Tibial artery (tissue), 4 donors: Measurements from ENCODE around the gene TRAP1.

ENCODE experiments used
- DNase-seq, 2 donors: peaks; one replicate each; pipeline ENCODE4 v3.0.0-alpha.2; 2019
- H3K27ac ChIP-seq, 2 donors: fragments of 200-600 bp; sonication (generic) in 1 of 2; 1 replicate in 1 of 2; 2 replicates in 1 of 2; pipeline ENCODE4 v1.5.1; 2018 to 2019; ENCODE audit warnings: mild to moderate bottlenecking in 1 of 2
- H3K27me3 ChIP-seq, 2 donors: fragments of 200-600 bp; sonication (generic) in 1 of 2; one replicate each; pipeline versions ENCODE4 v1.5.1 to v1.6.0; 2016 to 2019
- H3K36me3 ChIP-seq, 3 donors: fragments of 200-600 bp; sonication (generic) in 2 of 3; one replicate each; pipeline ENCODE4 v1.5.1; 2016 to 2019; ENCODE audit warnings: mild to moderate bottlenecking in 2 of 3
- H3K4me1 ChIP-seq, 4 donors: fragments of 200-600 bp; sonication (generic) in 2 of 4; 1 replicate in 3 of 4; 2 replicates in 1 of 4; pipeline ENCODE4 v1.5.1; 2016 to 2019
- H3K4me3 ChIP-seq, 2 donors: fragments of 200-600 bp; sonication (generic) in 1 of 2; 1 replicate in 1 of 2; 2 replicates in 1 of 2; pipeline ENCODE4 v1.5.1; 2018 to 2019; ENCODE audit warnings: mild to moderate bottlenecking in 2 of 2
- H3K9me3 ChIP-seq, 3 donors: fragments of 200-600 bp; sonication (generic) in 1 of 3; one replicate each; pipeline ENCODE4 v1.5.1; 2016 to 2019
- intact Hi-C: fragments of 100-400 bp; cut with DNase I; formaldehyde crosslinking; loops from one replicate; pipeline ENCODE4 v1.15.0; 2023; ENCODE audit warnings: low total_unique reads
- TF ChIP-seq, protein P1 (sequence below), 2 experiments: fragments of 200-600 bp in 1 of 2; fragments of 450-650 bp in 1 of 2; IDR thresholded peaks; one replicate each; pipeline ENCODE4 v1.5.1; 2017 to 2019; ENCODE audit warnings: antibody characterized with exemption in 2 of 2, mild to moderate bottlenecking in 1 of 2, moderate library complexity in 1 of 2

TRAP1 gene

GRCh38 chr16:3728424-3729160 is 11.3 kb upstream of the TRAP1 start:
- no peaks in the 10 kb centered on the region for H3K27me3 ChIP-seq
- TF ChIP-seq, protein P1, sequence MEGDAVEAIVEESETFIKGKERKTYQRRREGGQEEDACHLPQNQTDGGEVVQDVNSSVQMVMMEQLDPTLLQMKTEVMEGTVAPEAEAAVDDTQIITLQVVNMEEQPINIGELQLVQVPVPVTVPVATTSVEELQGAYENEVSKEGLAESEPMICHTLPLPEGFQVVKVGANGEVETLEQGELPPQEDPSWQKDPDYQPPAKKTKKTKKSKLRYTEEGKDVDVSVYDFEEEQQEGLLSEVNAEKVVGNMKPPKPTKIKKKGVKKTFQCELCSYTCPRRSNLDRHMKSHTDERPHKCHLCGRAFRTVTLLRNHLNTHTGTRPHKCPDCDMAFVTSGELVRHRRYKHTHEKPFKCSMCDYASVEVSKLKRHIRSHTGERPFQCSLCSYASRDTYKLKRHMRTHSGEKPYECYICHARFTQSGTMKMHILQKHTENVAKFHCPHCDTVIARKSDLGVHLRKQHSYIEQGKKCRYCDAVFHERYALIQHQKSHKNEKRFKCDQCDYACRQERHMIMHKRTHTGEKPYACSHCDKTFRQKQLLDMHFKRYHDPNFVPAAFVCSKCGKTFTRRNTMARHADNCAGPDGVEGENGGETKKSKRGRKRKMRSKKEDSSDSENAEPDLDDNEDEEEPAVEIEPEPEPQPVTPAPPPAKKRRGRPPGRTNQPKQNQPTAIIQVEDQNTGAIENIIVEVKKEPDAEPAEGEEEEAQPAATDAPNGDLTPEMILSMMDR (IDR thresholded peaks at IDR 0.05), result no peak
- H3K4me1 ChIP-seq, result no peaks in the 10 kb centered on the region
- H3K36me3 ChIP-seq, result peaks cover 64 to 77% (median 67%) of the 10 kb centered on the region in 3 donors
- no peak overlapping the region for H3K27ac ChIP-seq
- no peaks in the 10 kb centered on the region for H3K9me3 ChIP-seq
- no peak overlapping the region for H3K4me3 ChIP-seq
- intact Hi-C loops, result loop anchor here (1.0 kb wide), 1 partner anchor 37 kb away; no protein-coding TSS in a partner anchor
- no peak for DNase-seq

DNA sequence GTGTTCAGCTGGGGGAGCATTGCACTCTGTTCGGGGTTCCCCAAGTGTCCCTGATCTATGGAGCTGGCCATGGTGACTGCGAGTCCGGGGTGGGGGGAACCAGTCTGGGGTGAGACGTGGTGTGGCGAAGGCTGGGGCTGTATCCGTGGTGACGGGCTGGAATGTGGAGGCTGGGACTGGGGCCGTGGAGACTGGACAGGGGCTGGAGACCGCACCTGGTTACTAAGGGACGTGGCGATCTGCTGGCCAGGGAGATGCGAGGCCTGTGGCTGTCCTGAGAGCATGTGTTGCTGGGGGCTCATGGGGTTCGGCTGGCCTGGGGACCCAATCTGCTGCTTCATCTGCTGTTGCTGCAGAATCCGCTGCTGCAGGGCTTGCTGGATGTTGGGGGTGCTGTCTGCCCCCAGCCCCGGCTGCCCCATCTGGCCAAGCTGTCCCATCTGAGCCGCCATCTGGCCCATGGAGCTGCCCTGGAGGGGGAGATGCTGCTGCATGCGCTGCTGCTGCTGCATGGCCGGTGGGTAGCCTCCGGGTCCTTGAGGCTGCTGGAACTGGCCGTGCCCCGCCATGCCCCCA is 10.6 kb upstream of the TRAP1 start:
- intact Hi-C loops, result no loop called here
- TF ChIP-seq, protein P1 (IDR thresholded peaks at IDR 0.05), result no peak
- Histone ChIP-seq H3K27me3 (no peaks in the 10 kb centered on the region), H3K27ac (no peak overlapping the region), H3K9me3 (no peaks in the 10 kb centered on the region), H3K36me3 (peaks cover 57 to 70% (median 60%) of the 10 kb centered on the region in 3 donors), H3K4me1 (no peaks in the 10 kb centered on the region), H3K4me3 (no peak overlapping the region)
- DNase-seq, result no peak

DNA sequence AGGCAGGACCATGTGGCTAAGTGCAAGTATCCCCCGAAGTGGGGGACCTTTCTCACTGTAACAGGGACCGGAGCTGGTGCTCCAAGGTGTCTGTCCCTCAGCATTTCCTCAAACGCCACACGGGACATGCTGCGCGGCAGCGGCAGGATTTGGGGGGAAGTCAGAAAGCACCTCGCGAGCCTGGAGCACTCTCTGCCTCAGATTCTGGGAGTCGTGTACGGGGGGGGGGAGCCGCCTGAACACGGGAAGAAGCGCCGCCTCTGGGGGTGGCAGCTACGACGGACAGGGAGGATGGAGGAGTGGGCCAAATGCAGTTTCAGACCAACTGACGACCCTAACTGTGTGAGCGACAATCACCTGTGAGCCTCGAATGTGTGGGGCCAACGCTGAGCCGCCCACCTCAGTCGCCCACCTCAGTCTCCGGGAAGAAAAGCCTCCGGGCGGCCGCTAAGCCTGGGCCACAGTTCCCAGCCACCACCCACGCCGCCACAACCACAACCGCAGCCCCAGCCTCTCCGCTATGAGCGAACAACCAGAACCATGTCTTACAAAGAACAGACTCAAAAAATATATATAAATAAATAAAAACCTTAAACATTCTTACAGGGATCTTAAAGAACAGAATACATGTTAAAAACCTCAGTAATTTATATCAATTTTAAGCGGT is 8.8 kb upstream of the TRAP1 start:
- DNase-seq, result no peak
- H3K27ac ChIP-seq, result no peak overlapping the region
- no peaks in the 10 kb centered on the region for H3K4me1 ChIP-seq
- TF ChIP-seq, protein P1 (IDR thresholded peaks at IDR 0.05), result no peak
- no peak overlapping the region for H3K4me3 ChIP-seq
- intact Hi-C loops, result no loop called here
- peaks cover 42 to 53% (median 42%) of the 10 kb centered on the region in 3 donors for H3K36me3 ChIP-seq
- H3K9me3 ChIP-seq, result no peaks in the 10 kb centered on the region
- no peaks in the 10 kb centered on the region for H3K27me3 ChIP-seq

- H3K36me3 ChIP-seq, result peaks cover 33 to 44% (median 34%) of the 10 kb centered on the region in 3 donors
- intact Hi-C loops, result no loop called here
- H3K27me3 ChIP-seq, result no peaks in the 10 kb centered on the region
- no peak overlapping the region for H3K27ac ChIP-seq
- no peaks in the 10 kb centered on the region for H3K4me1 ChIP-seq
- no peak overlapping the region for H3K4me3 ChIP-seq
- H3K9me3 ChIP-seq, result no peaks in the 10 kb centered on the region
- no peak for DNase-seq
- TF ChIP-seq, protein P1 (IDR thresholded peaks at IDR 0.05), result no peak
Observed at GRCh38 chr16:3725276-3725675, 8.0 kb upstream of the TRAP1 start.

DNA sequence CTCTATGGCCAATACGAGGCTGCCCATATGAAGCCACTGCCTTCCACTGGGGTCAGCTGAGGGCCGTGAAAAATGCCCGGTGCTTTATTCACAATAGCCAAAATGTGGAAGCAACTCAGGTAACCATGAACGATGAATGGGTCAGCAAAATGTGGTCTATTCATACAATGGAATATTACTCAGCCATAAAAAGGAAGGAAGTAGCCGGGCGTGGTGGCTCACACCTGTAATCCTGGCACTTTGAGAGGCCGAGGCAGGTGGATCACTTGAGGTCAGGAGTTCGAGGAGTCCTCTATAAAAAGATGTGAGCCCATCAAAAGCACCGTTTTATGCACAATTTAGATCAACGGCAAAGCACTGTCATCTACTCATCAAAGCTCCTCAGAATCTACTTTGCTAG is 5.2 kb upstream of the TRAP1 start:
- no peak overlapping the region for H3K27ac ChIP-seq
- intact Hi-C loops, result no loop called here
- DNase-seq, result no peak
- H3K4me1 ChIP-seq, result peaks cover 0 to 7% (median 6%) of the 10 kb centered on the region in 4 donors
- H3K4me3 ChIP-seq, result no peak overlapping the region
- H3K9me3 ChIP-seq, result no peaks in the 10 kb centered on the region
- TF ChIP-seq, protein P1 (IDR thresholded peaks at IDR 0.05), result no peak
- no peaks in the 10 kb centered on the region for H3K27me3 ChIP-seq
- peaks cover 6 to 16% (median 7%) of the 10 kb centered on the region in 3 donors for H3K36me3 ChIP-seq
